ENCODE data around the gene OSGEP.

DNA sequence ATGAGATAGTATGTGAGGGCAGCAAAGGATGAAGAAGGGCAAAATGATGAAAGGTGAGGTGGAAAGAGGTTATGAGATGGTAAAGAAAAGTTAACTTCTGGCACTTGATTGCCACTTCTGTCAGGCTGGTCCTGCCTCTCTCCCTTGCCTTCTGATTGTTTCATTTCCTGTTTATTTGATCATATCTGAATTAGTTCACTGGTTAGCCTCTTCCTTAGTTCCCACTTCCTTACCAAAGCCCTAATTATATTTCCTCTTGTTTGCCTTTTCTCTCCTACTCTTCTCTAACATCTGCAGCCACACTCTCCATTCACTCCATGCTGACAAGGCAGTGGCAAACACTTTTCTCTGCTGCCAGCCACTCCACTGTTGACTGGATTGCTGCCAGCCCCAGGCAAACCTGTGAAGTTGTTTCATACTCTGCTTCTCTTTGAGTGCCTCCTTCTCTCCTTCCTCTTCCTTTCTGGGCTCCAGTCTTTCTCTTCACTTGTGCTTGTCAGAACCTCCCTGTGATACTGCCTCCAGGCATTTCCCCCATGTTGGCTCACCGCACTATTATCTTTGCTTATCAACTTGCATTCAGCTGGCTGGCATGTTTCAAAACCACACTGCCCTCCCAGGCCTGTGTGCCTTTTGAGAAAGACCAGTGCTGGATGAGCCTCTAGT, 22.7 kb upstream of the OSGEP start:
- TF ChIP-seq, protein P1, sequence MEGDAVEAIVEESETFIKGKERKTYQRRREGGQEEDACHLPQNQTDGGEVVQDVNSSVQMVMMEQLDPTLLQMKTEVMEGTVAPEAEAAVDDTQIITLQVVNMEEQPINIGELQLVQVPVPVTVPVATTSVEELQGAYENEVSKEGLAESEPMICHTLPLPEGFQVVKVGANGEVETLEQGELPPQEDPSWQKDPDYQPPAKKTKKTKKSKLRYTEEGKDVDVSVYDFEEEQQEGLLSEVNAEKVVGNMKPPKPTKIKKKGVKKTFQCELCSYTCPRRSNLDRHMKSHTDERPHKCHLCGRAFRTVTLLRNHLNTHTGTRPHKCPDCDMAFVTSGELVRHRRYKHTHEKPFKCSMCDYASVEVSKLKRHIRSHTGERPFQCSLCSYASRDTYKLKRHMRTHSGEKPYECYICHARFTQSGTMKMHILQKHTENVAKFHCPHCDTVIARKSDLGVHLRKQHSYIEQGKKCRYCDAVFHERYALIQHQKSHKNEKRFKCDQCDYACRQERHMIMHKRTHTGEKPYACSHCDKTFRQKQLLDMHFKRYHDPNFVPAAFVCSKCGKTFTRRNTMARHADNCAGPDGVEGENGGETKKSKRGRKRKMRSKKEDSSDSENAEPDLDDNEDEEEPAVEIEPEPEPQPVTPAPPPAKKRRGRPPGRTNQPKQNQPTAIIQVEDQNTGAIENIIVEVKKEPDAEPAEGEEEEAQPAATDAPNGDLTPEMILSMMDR (IDR thresholded peaks at IDR 0.05; ENCODE audit: low read depth, low read length) = no peak
- TF ChIP-seq, protein P2, sequence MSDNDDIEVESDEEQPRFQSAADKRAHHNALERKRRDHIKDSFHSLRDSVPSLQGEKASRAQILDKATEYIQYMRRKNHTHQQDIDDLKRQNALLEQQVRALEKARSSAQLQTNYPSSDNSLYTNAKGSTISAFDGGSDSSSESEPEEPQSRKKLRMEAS (IDR thresholded peaks at IDR 0.05; ENCODE audit: low read depth, low read length) = no peak

All from NB4 (cell line).